GM18867 (cell line): ENCODE results near the gene ATXN2.
"Not testable (repeated sequence)": the region's sequence is repeated elsewhere in the genome, so short reads cannot be mapped to it uniquely, and the experiment has no call there.

Experiments
- ATAC-seq: cut with Tn5 transposase; IDR thresholded peaks from one replicate; pipeline ENCODE4 v1.9.1; 2021; ENCODE audit warnings: mild to moderate bottlenecking, moderate library complexity; ENCODE audit not compliant: unreplicated experiment

The ATXN2 gene

DNA sequence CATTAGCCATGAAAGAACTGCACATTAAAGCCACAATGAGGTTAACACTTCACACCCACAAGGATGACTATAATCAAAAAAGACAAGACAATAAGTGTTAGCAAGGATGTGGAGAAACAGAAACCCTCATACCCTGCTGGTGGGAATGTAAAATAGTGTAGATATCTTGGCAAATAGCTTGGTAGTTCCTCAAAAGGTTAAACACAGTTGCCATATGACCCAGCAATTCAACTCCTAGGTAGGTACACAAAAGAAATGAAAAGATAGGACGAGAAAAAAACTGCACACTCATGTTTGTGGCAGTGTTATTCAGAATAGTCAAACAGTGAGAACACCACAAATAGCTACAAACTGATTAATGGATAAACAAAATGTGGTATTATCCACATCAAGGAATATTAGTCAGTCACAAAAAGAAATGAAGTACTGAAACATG lies 93.5 kb downstream of the ATXN2 start:
- no peak for ATAC-seq

DNA sequence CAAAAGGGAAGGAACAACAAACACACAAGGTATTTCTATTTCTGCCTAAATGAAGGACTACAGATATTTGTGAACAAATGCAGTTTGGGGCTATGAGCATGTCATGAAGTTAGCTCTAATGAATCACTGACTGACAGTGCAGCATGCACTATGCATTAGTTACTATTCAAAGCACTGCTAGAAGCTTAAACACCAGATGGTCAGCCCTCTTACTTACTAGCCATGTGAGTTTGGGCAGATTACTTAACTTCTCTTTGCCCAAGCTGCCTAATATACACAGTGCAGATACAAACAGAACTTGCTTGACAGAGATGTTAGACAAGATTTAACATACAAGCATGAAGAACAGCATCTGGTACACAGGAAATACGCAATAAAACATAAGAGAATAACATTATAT lies 96.0 kb downstream of the ATXN2 start:
- no peak for ATAC-seq

- ATAC-seq, result no peak
These were observed 104.4 kb downstream of the ATXN2 start for GRCh38 chr12:111494676-111495075.

GRCh38 chr12:111492979-111493378 lies 106.1 kb downstream of the ATXN2 start:
- ATAC-seq, result not testable (repeated sequence)

- ATAC-seq, result no peak
These were observed 110.3 kb downstream of the ATXN2 start for GRCh38 chr12:111488798-111489197.

DNA sequence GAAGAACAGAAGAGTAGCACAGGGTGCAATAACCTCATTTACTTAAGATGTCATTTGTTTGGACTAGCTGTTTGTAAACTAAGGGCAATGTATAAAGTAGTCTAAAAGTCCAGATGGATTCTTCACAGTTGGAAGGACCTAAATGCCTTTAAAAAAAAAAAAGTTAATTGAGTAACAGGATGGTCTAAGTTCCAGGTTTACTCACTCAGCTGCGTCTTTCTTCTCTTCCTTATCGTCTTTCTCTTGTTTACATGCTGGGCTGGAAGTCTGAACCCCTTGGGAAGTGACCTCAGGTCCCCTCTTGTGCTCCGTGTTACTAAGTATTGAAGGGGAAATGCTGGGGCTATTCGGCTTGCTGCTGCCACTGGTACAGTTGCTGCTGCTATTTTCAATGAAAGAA lies 110.8 kb downstream of the ATXN2 start:
- no peak for ATAC-seq

DNA sequence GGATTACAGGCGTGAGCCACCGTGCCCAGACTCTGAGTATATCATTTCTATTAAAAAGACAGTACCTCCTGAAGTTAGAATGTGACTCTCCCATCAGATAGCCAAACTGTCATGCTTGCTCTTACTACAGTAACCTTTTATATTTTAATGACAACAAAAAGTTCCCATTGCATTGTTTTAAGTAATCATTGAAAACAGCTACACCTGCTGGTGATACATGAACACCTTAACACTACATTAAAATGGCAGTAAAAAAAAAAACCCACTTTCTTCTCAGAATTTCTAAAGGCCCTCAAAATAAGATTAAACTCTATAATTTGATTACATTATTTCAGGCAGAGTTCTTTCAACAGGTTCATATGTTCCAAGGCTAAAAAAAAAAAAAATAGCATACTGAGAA lies 116.7 kb downstream of the ATXN2 start:
- ATAC-seq, result no peak

GRCh38 chr12:111471236-111471635 lies 127.9 kb downstream of the ATXN2 start:
- ATAC-seq, result no peak

- no peak for ATAC-seq
These were observed 129.7 kb downstream of the ATXN2 start for GRCh38 chr12:111469401-111469800.

GRCh38 chr12:111467857-111468241 lies 131.3 kb downstream of the ATXN2 start:
- no peak for ATAC-seq

GRCh38 chr12:111467092-111467856 lies 131.8 kb downstream of the ATXN2 start:
- no peak for ATAC-seq

DNA sequence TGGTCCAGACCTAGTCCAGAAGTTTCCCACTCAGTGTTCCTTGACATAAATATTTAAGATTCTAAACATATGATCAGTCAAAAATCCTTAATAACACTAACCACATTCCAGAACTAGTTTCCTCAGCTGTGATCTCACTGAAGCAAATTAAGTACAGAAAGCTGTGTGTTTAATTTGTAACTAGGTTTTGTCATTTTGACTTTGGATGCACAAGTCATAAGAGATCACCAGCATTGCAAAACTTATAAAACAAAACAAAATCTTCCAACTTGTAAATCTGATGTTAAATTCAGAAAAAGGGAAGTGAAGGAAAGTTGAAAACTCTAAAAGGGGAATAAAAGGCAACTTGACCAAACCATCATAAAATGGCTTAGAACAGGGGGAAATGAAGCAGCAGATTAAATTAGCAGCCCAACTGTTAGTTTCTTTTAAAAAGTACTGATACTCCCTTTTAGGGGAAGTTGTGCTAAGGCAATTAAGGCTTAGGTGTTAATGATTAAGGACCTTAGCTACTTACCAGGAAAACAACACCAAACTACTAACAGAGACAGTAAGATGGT lies 136.8 kb downstream of the ATXN2 start:
- ATAC-seq, result no peak

DNA sequence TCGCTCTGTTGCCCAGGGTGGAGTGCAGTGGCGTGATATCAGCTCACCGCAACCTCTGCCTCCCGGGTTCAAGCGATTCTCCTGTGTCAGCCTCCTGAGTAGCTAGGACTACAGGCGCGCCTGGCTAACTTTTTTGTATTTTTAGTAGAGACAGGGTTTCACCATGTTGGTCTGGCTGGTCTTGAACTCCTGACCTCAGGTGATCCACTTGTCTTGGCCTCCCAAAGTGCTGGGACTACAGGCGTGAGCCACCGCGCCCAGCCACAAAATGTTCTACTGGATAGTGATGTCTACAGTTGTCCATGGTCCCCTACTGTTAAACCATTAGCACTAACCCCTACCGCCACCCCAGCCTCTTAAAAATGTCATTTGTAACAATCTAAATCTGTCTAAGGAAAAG lies 139.0 kb downstream of the ATXN2 start:
- ATAC-seq, result not testable (repeated sequence)

DNA sequence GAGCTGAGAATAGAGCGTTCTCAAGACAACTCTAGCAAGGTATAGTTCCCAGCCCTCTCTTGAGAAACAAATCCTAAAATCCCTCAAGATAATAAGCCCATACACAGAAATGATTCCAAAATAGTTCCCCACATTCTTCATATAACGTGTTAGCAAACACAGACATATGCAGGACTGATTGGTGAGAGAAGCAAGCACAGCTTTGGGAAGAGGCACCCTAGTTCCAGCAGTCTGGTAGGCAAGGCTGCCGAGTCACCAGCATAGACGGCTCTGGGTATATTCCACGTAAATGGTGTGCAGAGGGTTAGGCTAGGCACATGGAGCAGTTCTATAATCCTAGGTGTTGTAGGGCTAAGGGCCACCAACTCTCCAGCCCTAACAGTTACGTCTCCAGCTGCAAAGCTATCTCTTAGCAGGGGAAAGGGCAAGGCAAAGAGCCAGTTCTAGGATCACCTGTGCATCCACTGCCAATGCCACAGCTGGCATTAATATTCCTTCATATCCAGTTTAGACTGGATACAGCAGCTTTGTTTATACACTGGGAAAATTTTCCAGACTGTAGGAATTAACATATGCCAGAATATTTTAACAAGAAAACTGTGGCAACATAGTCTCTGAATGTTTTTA lies 140.5 kb downstream of the ATXN2 start:
- ATAC-seq, result no peak

- ATAC-seq, result no peak
These were observed 141.5 kb downstream of the ATXN2 start for GRCh38 chr12:111457577-111457976.

- ATAC-seq, result no peak
These were observed 142.0 kb downstream of the ATXN2 start for GRCh38 chr12:111457071-111457470.

DNA sequence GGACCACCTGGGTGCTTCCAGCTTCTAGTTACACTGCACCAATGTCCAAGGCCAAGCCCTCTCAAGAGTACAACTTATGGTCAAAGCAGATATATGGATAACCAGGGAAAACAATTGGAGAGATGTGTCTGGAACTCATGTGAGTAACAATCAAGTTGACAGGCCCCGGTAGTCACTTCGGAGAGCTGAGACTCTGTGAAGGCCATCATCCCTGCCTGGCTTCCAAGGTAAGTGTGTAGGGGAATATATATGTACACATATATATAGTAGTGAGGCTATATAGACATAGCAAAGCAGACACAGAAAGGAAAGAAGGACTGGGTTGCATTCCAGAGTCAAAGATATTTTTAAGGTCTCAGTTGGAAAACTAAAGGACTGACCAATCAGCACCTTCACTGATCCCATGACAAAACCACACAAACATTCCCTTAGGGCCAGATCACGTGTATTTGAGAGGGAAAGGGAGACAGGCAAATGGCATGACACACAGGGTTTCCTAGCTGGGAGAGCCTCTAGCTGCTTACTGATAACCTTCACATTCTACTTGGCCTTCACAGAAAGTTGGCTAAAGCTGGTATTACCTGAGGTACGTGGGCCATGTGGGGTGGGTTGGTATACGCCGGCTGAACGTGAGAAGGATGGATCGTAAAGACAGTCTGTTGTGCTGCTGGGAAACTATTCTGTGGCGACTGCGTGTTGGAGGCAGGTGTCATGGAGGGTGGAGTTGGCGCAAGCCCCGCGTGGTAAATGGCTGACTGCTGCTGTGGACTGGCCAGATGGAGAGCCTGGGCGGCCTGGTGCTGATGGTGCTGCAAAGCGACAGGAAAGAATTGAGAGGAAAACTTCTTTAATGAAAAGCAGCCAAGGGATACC lies 143.4 kb downstream of the ATXN2 start:
- no peak for ATAC-seq

GRCh38 chr12:111454716-111455447 lies 144.2 kb downstream of the ATXN2 start:
- no peak for ATAC-seq

- ATAC-seq, result no peak
These were observed 144.8 kb downstream of the ATXN2 start for GRCh38 chr12:111454311-111454710.
